SKM-1 treated with dmso at 0.1 percent for 144 hours (cell line): Measurements from ENCODE around the gene CBLN3.

Experiments
- DNase-seq: peaks from one replicate; lab custom pipeline; 2025; ENCODE audit not compliant: unreplicated experiment; lab: John Stamatoyannopoulos, UW

The CBLN3 gene

DNA sequence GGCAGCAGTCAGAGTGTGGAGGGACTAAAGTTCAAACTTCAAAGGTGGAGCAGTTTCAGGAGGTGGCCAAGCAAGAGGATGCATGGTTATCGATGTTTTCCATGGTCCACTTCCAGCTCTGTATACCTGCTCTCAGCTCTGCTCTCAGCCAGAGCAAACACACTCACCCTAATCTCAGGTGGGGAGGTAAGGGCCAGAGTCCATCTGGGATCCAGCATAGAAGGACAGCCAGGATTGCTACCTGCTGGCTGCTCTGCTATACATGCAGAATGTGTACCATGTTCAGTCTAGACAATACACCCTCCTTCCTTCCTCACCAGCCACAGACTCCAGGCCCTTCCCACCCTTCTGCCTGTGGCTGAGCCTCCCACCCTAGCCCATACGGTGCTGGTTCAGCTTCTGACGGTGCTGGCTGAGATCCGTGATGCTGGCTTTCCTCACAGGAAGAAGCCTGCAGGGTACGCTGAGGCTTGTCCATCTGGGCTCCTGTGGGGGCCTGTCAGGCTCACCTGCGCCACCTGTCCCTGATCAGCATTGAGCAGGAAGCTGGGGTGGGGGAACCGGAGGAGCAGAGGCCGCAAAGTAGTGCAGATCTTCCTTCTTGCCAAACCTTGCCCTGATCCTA lies 2.4 kb downstream of the CBLN3 start:
- no peak for DNase-seq

DNA sequence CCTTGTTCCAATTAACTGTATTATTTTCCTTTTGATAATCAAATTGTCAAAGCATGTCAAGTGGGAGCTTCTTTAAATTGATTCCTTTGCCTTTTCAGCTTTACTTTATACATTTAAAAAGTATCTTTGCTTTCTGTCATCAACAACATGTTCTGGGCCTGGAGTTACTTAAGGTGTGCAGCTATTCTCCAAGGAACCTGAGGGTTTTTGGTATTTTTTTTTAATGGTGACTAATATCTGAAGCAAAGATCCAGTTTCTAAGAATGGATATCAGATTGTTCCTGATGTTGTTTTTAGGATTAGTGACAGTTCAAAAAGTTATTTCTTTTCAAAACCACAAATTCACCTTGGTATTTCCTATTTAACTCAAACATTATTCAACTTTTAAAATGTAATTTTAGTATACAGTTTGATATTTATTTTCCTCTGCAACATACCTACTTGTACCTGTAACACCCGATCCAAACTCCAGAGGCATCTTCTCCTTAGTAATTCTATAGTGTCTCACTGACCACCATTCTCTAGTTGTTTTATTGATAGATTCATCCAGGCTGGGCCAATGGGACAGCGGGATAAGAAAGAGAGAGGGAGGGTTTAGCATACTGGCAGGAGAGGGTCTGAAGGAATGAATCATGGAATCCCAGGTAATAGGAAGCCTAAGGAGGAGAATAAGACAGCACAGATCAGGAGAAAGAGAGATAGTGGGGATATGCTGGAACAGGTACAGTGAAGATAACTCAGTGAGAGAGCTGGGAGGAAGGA lies 3.1 kb downstream of the CBLN3 start:
- no peak for DNase-seq

DNA sequence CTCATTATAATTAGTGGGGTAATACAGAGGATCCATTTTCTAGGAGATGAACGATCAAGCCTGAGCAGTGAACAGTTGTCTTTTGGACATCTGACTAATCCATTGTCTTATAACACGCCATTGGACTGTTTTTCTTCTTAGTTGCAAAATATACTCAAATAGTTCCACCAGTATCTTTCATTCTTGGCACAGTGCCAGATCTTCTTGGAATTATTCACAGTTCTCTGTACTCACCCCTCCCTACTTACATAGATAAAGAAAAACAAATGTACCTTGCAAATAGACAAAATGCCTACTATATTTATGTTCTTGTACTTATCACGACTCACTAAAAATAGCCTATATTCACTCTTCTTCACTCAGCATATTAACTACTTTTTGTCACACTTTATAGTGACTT lies 3.8 kb downstream of the CBLN3 start:
- no peak for DNase-seq

DNA sequence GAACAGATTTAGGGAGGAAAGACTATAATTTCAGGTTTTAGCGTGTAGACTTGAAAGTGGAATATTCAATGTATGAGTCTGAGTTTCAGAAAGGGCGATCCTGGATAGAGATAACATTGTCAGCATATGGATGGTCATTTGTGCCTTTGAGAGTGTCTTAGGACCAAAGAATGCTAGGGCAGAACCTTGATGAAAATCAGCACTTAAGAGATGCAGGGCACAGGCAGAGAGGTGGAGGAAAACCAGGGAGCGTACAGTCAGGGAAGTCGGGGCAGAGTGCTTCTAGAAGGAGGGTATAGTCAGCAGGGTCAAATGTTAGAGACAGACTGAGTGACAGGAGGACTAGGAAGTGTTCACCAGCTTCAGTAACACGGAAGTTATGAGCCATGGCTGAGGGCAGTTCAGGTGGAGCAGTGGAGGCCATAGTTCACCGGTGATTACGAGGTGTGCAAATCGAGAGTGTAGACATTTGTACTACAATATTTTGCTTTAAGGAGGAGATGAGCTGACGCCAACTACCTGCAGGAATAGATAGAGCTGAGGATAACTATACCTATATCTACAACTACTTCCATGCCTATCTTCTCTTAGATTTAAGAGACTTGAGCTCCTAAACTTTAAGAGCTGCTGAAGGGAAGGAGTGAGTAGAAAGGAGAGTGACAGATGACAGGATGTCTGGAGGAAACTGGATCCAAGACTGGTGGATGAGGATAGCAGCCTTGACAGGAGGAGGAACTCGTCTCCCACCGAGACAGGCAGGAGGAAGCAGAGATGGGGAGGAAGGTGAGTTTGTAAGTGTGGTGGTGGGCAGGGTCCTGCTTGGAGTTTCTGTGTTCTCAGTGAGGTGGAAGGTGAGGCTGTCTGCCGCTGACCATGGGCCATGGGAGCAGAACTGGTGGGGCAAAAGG lies 6.5 kb downstream of the CBLN3 start:
- DNase-seq: no peak

DNA sequence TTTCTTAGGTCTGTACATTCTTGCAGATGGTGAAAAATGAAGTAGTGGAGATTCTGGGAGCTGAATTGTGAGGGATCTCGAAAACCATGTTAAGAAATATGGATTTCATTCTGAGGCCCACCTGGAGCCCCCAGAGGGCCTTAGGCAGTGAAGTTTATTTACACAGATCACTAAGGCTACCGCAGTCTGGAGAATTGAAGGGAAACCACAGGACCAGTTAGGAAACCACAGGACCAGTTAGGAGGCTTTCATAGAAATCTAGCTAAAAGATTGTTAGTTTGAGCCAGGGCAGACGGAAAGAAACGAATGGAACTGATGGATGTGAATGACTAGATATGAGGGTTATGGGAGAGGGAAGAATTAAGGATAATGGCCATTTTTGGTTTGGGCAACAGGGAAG lies 7.2 kb downstream of the CBLN3 start:
- DNase-seq: no peak

DNA sequence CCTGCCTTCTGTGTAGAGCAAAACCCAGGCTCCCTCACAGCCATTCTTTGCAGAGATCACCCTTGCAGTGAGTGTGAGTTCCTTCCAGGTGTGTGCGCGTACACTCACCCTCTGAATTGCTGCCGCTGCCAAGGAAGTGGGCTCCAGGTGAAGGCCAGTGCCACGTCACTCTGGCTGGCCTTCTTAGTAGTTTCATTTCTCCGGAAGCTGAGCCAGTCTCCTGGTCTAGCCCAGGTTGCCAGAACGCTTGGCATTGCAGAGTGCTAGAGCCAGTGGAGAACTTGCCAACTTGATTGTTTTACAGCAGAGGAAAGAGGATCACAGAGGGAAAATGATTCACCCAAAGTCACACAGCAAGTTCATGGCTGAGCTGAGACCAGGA lies 11.0 kb downstream of the CBLN3 start:
- no peak for DNase-seq

DNA sequence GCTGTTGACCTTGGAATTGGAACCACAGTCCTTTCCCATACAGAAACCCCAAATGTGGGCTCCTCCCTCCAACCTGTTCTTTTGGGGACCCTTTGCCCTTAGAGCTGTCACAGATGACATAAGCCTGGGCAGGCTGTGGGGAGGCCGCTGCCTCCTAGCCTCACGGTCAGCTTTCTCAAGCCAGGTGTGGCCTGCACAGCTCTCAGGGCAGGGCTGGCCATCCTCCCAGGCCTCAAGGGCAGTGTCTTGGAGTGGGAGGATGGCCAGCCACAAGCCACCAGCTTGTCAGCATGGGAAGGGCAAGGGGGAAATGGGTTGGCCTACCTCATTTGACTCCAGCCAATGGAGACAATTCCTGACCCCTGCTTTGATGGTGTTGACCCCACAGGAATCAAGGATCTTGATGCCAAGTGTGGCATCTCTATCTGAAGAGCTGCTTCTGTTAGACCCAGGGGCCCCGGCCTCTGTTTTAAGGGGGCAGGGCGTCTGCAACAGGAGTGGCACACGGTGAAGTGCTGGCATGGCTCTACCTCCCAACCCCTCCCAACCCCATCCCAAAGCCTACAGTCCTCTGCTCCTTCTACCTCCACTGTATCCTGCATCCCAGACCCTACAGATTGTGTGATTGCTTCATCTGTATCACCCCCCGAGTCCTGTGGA lies 11.5 kb downstream of the CBLN3 start:
- no peak for DNase-seq

DNA sequence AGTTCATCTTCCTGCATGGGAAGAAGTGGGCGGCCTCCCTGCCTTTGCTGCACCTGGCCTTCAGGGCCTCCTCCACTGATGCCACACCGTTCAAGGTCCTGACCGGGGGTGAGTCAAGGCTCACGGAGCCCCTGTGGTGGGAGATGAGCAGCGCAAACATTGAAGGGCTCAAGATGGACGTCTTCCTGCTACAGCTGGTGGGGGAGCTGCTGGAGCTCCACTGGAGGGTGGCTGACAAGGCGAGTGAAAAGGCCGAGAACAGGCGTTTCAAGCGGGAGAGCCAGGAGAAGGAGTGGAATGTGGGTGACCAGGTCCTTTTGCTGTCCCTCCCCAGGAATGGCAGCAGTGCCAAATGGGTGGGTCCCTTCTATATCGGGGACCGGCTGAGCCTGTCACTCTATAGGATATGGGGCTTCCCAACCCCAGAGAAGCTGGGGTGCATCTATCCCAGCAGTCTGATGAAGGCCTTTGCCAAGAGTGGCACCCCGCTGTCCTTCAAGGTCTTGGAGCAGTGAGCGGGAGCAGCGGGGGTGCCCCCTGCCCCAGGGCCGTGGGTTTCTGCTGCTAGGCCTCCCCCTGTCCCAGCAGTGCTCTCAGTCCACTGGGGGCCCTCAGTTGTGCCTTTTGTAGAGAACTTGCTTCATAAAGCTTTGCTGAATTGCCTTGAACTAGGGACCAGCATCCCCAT lies 12.4 kb downstream of the CBLN3 start:
- no peak for DNase-seq

DNA sequence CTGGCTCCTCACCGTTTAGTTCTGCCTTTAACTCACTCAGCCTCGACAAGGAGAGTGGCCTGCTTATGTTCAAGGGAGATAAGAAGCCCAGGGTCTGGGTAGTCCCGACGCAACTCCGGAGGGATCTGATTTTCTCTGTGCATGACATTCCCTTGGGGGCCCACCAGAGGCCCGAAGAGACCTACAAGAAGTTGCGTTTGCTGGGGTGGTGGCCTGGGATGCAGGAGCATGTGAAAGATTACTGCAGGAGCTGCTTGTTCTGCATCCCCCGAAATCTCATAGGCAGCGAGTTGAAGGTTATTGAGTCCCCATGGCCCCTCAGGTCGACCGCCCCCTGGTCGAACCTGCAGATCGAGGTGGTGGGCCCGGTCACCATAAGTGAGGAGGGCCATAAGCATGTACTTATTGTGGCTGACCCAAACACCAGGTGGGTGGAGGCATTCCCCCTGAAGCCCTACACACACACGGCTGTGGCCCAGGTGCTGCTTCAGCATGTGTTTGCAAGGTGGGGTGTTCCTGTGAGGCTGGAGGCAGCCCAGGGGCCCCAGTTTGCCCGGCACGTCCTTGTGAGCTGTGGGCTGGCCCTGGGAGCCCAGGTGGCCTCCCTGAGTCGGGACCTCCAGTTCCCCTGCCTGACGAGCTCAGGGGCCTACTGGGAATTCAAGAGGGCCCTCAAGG lies 13.1 kb downstream of the CBLN3 start:
- no peak for DNase-seq

DNA sequence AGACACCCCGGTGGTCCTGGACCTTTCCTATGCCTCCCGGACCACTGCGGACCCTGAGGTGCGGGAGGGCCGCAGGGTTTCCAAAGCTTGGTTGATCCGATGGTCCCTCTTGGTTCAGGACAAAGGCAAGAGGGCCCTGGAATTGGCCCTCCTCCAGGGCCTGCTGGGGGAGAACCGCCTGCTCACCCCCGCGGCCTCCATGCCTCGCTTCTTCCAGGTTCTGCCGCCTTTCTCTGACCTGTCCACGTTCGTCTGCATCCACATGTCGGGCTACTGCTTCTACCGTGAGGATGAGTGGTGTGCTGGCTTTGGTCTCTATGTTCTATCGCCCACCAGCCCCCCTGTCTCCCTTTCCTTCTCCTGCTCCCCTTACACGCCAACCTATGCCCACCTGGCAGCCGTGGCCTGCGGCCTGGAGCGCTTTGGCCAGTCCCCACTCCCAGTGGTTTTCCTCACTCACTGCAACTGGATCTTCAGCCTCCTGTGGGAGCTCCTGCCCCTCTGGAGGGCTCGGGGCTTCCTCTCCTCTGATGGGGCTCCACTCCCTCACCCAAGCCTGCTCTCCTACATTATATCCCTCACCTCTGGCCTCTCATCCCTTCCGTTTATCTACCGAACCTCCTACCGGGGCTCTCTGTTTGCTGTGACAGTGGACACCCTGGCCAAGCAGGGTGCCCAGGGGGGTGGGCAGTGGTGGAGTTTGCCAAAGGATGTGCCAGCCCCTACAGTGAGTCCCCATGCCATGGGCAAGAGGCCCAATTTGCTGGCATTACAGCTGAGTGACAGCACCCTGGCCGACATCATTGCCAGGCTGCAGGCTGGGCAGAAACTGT lies 13.8 kb downstream of the CBLN3 start:
- DNase-seq: no peak

DNA sequence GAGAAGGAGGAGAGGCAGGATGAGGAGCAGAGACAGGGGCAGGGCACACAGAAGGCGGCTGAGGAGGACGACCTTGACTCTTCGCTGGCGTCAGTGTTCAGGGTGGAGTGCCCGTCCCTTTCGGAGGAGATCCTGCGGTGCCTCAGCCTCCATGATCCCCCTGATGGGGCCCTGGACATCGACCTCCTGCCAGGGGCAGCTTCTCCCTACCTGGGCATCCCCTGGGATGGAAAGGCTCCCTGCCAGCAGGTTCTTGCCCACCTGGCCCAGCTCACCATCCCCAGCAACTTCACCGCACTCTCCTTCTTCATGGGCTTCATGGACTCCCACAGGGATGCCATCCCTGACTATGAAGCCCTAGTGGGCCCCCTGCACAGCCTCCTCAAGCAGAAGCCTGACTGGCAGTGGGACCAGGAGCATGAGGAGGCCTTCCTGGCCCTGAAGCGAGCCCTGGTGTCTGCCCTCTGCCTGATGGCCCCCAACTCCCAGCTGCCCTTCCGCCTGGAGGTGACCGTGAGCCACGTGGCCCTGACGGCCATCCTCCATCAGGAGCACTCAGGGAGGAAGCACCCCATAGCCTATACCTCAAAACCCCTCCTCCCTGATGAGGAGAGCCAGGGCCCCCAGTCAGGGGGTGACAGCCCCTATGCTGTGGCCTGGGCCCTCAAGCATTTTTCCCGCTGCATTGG lies 14.6 kb downstream of the CBLN3 start:
- DNase-seq: no peak

DNA sequence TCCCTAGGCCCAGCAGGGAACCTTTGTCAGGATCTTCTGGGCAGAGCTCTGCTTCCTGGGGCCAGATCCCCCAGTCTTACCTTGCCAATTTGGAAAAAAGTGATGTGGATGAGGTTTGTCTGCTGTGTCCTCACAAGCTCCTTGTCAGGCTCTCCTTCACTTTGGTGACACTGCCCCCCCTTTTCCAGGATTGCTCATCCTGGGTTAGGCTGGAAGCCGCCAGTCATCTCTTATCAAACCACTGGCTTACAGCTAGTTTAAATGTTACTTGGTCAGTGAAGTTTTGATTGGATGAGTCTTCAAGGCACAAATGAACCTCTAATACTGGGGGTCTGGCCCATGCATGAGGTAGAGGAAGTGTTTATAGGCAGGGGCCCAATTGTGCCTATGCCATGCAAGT lies 15.4 kb downstream of the CBLN3 start:
- no peak for DNase-seq

DNA sequence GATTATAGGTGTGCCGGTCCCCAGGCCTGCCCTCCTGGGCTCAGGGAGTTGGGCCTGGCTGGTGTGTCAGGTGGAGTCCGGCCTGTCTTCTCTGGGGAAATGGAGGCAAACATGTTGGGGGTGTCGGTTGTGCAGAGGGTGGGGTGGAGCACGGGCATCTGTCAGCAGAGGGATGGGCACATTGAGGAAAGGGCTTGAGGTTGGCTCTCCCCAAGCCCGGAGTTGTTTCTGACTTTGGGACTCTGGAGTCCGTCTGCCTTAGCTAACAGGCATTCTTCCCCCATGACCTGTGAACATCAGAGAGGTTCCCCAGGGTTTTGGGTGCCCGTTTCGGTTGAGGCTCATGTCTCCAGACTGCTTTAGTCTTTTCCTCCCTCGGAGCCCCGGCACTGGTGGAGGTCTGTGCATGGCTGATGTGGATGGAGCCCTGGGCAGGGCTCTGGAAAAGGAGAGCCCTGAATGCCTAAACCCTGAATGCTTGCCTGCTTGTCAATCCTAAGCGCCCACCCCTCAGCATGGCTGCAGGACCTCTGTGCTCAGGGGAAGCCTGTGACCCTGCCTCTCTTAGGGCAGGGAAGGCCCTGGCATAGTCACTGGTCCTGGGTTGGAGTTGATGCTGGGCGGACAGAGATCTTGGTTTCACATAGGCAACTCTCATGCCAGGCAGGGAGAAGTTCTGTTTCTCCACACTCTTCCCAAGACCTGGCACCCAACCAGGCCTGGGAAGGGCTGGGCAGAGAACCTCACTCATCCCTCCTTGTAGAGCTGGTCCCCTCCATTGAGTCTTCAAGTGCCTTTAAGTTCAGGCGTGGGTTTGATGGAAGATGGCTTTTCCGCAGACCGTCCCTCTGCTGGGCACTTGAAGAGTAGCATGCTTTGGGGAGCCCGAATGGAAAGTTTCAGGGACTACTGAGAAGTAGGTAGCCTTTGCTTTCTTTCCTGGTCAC lies 17.8 kb downstream of the CBLN3 start:
- DNase-seq: peak; percentile 9

DNA sequence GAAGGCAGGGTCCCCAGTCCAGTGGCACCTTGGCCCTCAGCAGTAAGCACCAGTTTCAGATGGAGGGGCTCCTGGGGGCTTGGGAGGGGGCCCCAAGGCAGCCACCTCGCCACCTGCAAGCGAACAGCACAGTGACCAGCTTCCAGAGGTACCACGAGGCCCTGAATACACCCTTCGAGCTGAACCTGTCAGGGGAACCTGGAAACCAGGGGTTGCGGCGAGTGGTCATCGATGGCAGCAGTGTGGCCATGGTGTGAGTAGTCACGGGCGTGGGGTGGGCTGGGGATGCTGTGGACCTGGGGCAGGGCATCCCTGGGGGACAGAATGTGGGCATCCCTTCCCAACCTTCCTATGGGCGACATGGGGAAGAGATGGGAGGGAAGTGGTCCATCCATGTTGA lies 19.5 kb downstream of the CBLN3 start:
- DNase-seq: no peak

DNA sequence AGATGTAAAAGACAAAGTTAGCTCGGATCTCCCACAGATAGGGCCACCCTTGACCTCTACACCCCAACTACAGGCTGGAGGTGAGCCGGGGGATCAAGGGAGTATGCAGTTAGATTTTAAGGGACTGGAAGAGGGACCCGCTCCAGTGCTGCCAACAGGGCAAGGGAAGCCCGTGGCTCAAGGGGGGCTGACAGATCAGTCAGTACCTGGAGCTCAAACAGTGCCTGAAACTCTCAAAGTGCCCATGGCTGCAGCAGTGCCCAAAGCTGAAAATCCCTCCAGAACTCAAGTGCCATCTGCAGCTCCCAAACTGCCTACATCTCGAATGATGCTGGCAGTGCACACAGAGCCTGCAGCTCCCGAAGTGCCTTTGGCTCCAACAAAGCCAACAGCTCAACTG lies 20.3 kb downstream of the CBLN3 start:
- DNase-seq: no peak

DNA sequence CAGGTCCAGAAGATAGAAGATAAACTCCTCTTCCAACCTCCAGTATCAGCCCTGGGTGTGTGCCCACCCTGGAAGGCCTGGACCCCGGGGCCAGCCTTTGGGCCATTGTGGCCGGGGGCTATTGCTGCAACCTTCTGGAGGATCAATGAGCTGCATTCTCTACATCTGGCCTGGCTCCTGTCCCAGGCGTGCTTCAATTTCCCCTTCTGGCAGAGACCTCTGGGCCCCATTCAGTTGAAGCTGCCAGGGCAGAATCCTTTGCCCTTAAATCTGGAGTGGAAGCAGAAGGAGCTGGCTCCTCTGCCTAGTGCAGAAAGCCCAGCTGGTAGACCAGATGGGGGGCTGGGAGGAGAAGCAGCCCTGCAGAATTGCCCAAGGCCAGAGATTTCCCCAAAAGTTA lies 20.7 kb downstream of the CBLN3 start:
- no peak for DNase-seq

DNA sequence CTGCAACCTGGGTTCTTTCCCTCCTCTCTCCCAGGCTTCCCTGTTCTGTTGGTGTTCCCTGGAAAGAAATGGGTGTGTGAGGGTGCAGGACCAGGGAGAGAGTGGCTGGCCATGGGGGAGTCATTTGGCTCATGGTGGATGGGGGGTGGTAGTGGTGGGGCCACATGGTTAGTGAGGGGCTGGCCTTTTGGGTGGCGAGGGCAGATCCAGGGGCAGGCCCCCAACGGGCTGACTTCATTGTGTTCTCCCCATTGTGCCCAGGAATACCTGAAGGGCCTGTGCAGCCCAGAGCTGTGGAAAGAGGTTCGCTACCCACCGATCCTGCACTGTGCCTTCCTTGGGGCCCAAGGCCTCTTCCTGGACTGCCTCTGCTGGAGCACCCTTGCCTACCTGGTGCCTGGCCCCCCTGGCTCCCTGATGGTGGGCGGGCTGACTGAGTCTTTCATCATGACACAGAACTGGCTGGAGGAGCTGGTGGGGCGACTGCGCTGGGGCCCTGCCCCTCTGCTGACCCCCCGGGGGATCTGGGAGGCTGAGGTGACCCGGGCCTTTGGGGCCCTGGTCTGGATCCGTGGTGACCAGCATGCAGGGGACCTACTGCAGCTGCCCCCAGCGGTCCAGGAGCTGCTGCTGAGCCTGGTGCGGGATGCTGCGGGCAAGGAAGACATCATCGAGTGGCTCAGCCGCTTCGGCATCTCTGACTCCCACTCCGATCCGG lies 21.7 kb downstream of the CBLN3 start:
- no peak for DNase-seq
